OCI-LY7 (cell line): ENCODE data around the gene TDRD7. TPM values are rescaled to one million over a fixed set of nuclear protein-coding genes. Genes with fewer than 3 reads are reported as not detected.

Experiments
- BruUV-seq: library from RNA; stranded (reverse); fragments of 400-500 nt; replicated peaks from 2 replicates; lab custom pipeline; 2021; lab: Mats Ljungman, UMichigan
- CTCF ChIA-PET: fragments of 300-600 bp; sonication (Branson Sonifier 250); formaldehyde crosslinking; loops from one replicate; lab custom pipeline; 2022; ENCODE audit warnings: antibody characterized with exemption; ENCODE audit not compliant: unreplicated experiment; lab: Charles Lee
- POLR2A ChIA-PET: fragments of 300-600 bp; sonication (Branson Sonifier 250); formaldehyde crosslinking; loops from one replicate; lab custom pipeline; 2022; ENCODE audit warnings: antibody characterized with exemption; lab: Charles Lee
- DNase-seq: peaks from one replicate; pipeline ENCODE4 v3.0.0-alpha.2; 2015; ENCODE audit warnings: low spot score
- H2AFZ ChIP-seq: fragments of 200-600 bp; sonication (generic), shearing (Covaris generic); 2 replicates; pipeline ENCODE4 v1.6.1; 2014; ENCODE audit warnings: mild to moderate bottlenecking, antibody characterized with exemption, low read length, moderate library complexity
- H3K27ac ChIP-seq: fragments of 200-600 bp; sonication (generic); 2 replicates; pipeline ENCODE4 v1.5.1; 2014; ENCODE audit warnings: mixed run types, low read depth, mild to moderate bottlenecking, moderate library complexity, low read length, inconsistent platforms; ENCODE audit not compliant: poor library complexity, severe bottlenecking
- H3K36me3 ChIP-seq: fragments of 200-600 bp; sonication (generic); 2 replicates; pipeline ENCODE4 v1.6.1; 2014; ENCODE audit warnings: mild to moderate bottlenecking, antibody characterized with exemption, low read length, moderate library complexity, mixed read lengths; ENCODE audit not compliant: insufficient read depth
- H3K4me1 ChIP-seq: fragments of 200-600 bp; sonication (generic); 2 replicates; pipeline ENCODE4 v1.5.1; 2014; ENCODE audit warnings: mild to moderate bottlenecking, low read length; ENCODE audit not compliant: insufficient read depth, poor library complexity, severe bottlenecking
- H3K4me2 ChIP-seq: fragments of 200-600 bp; sonication (generic); 2 replicates; pipeline ENCODE4 v1.6.1; 2014; ENCODE audit warnings: mild to moderate bottlenecking, low read length
- H3K4me3 ChIP-seq: fragments of 200-600 bp; sonication (generic); 2 replicates; pipeline ENCODE4 v1.5.1; 2014; ENCODE audit warnings: mild to moderate bottlenecking, low read depth, low read length; ENCODE audit not compliant: poor library complexity, severe bottlenecking
- H3K79me2 ChIP-seq: fragments of 200-600 bp; sonication (generic); 2 replicates; pipeline ENCODE4 v1.6.1; 2016; ENCODE audit warnings: low read depth, mild to moderate bottlenecking, low read length, moderate library complexity, mixed read lengths; ENCODE audit not compliant: insufficient read depth
- H3K9me2 ChIP-seq: fragments of 200-600 bp; sonication (generic); 2 replicates; pipeline ENCODE4 v1.6.1; 2016; ENCODE audit warnings: mild to moderate bottlenecking, low read length, mixed read lengths; ENCODE audit not compliant: insufficient read depth
- H3K9me3 ChIP-seq: fragments of 200-600 bp; sonication (generic); 2 replicates; pipeline ENCODE4 v1.6.1; 2014; ENCODE audit warnings: mild to moderate bottlenecking, mixed run types, low read length, mixed read lengths
- H4K20me1 ChIP-seq: fragments of 200-600 bp; sonication (generic); 2 replicates; pipeline ENCODE4 v1.6.1; 2014; ENCODE audit warnings: mild to moderate bottlenecking, antibody characterized with exemption, low read length, moderate library complexity, mixed read lengths; ENCODE audit not compliant: insufficient read depth
- EZH2phosphoT487 ChIP-seq: fragments of 200-600 bp; sonication (generic); IDR thresholded peaks from 2 replicates; pipeline ENCODE4 v1.6.1; 2018; ENCODE audit warnings: low read depth, borderline replicate concordance, mild to moderate bottlenecking, mixed run types, antibody characterized with exemption, low read length, moderate library complexity, mixed read lengths
- intact Hi-C: fragments of 100-400 bp; cut with micrococcal nuclease; formaldehyde crosslinking; loops from one replicate; pipeline ENCODE4 v1.10.0; 2022; ENCODE audit not compliant: unreplicated experiment
- total RNA-seq, 2 experiments: library from RNA; depleted of rRNA in 1 of 2; stranded (reverse); fragments of >200 nt in 1 of 2; shearing (Covaris generic) in 1 of 2; gene quantifications; 2 replicates each; pipeline ENCODE4 v1.2.3, GENCODE V29; 2014 to 2022
- TF ChIP-seq, protein P1 (sequence below): fragments of 200-600 bp; sonication (generic); conservative IDR thresholded peaks from 2 replicates; pipeline ENCODE4 v1.5.1; 2014; ENCODE audit warnings: mild to moderate bottlenecking, antibody characterized with exemption, low read length, moderate library complexity, mixed read lengths

The TDRD7 gene
- total RNA-seq, 2 experiments from 2014 or later: 4.0 to 6.1 TPM

DNA sequence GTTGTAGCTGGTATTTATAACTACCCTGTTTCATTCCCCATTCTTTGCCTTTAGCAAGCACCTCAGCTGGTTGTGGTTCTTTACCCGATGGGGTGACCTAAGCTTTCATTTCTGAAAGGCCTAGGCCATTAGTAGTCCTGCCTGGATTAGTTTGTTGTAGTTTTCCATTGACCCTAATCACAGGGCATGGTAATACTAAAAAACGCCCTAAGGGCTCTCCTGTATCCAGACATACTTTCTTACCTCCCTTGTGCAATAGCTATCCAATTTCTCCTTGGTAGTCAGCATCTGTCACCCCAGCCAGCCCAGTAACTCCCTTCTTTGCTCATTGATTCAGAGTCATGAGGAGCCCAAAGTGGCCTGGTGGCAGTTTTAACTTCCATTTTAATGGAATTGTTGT, 113.6 kb downstream of the TDRD7 start:
- no peaks in the 10 kb centered on the region for H3K9me2 ChIP-seq
- intact Hi-C loops: no loop called here
- POLR2A ChIA-PET: no interaction called here
- CTCF ChIA-PET: no interaction called here
- H3K4me2 ChIP-seq: no peak overlapping the region
- no peaks in the 10 kb centered on the region for H3K4me1 ChIP-seq
- H2AFZ ChIP-seq: no peak overlapping the region
- TF ChIP-seq, protein P1, sequence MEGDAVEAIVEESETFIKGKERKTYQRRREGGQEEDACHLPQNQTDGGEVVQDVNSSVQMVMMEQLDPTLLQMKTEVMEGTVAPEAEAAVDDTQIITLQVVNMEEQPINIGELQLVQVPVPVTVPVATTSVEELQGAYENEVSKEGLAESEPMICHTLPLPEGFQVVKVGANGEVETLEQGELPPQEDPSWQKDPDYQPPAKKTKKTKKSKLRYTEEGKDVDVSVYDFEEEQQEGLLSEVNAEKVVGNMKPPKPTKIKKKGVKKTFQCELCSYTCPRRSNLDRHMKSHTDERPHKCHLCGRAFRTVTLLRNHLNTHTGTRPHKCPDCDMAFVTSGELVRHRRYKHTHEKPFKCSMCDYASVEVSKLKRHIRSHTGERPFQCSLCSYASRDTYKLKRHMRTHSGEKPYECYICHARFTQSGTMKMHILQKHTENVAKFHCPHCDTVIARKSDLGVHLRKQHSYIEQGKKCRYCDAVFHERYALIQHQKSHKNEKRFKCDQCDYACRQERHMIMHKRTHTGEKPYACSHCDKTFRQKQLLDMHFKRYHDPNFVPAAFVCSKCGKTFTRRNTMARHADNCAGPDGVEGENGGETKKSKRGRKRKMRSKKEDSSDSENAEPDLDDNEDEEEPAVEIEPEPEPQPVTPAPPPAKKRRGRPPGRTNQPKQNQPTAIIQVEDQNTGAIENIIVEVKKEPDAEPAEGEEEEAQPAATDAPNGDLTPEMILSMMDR: no peak
- BruUV-seq: no TSS peak
- no peaks in the 10 kb centered on the region for H4K20me1 ChIP-seq
- H3K36me3 ChIP-seq: no peaks in the 10 kb centered on the region
- H3K9me3 ChIP-seq: no peaks in the 10 kb centered on the region
- no peak overlapping the region for H3K4me3 ChIP-seq
- DNase-seq: no peak
- no peaks in the 10 kb centered on the region for H3K79me2 ChIP-seq
- H3K27ac ChIP-seq: no peak overlapping the region

DNA sequence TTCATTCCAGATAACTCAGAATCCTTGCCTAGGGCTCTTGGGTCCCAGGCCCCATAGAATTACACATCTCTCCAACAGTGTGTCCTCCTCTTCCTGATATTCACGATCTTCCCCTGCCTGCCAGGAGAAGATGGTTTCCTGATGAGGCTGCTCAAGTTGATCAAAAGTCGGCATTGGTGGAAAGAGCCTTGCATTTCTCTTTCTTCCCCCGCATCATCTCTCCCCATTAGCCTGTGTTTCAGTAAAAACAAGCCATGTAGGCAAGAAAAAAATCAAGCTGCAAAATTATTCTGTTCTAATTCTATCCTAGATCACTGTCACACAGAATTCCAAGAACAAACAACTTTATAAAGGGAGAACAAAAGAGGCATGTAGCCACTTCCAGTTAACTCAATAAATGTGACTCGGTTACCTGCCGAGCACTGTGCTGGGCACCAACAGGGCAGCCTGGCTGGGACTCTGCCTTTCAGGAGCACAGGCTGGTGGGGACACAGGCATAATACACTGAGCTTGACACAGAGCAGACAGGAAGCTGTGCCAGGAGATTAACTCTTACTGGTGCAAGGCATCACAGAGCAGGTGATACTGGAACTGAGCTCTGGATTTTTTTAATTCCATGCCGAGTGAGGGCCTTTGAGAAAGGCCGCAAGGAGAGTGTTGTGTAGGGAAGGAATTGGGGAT, 115.1 kb downstream of the TDRD7 start:
- POLR2A ChIA-PET: no interaction called here
- no TSS peak for BruUV-seq

More for the DNA sequence above, 115.1 kb downstream of the TDRD7 start:
- Histone ChIP-seq H3K36me3 (no peaks in the 10 kb centered on the region), H4K20me1 (no peaks in the 10 kb centered on the region), H3K27ac (no peak overlapping the region), H3K9me2 (no peaks in the 10 kb centered on the region), H2AFZ (no peak overlapping the region), H3K4me2 (no peak overlapping the region), H3K4me3 (no peak overlapping the region), H3K79me2 (no peaks in the 10 kb centered on the region), H3K4me1 (no peaks in the 10 kb centered on the region), H3K9me3 (no peaks in the 10 kb centered on the region)
- DNase-seq: no peak
- CTCF ChIA-PET: no interaction called here
- intact Hi-C loops: no loop called here
- no peak for TF ChIP-seq EZH2phosphoT487
- TF ChIP-seq, protein P1: no peak
